ENCODE data around the gene TYW5. TPM values are rescaled to one million over a fixed set of nuclear protein-coding genes. Genes with fewer than 3 reads are reported as not detected.
A peak's percentile ranks its signal among the peaks of the same experiment; 100 is the strongest.

TYW5 gene
- polyA plus RNA-seq, 1 of the 3 experiments (the other 2 are of a cell fraction), result 3.6 TPM

- TF ChIP-seq TAF1 (IDR thresholded peaks at IDR 0.05; ENCODE audit: borderline replicate concordance, low read depth, low read length) (peak; percentile 58), USF1 (IDR thresholded peaks at IDR 0.05; ENCODE audit: borderline replicate concordance, low read depth) (no peak), RAD21 (IDR thresholded peaks at IDR 0.05; ENCODE audit: low read length) (no peak), JUND (IDR thresholded peaks at IDR 0.05) (no peak), TEAD4 (IDR thresholded peaks at IDR 0.05; ENCODE audit: borderline replicate concordance, insufficient read depth) (0 out of 2 replicates have a peak, but pooled peaks have one; percentile 13), MEF2A (IDR thresholded peaks at IDR 0.05; ENCODE audit: borderline replicate concordance, low read depth) (no peak), REST (IDR thresholded peaks at IDR 0.05; ENCODE audit: low read depth, low read length) (no peak)
Measured at GRCh38 chr2:199911052-199911876, 44.0 kb downstream of the TYW5 start, which contains the start of gene C2orf69 (continued).

- Histone ChIP-seq H3K9me2 (no peaks in the 10 kb centered on the region), H3K4me3 (ENCODE audit: low read depth in 2 of 2, low read length in 1 of 2) (peak overlapping the region in 1 of 2 experiments; percentile 94; a peak in 3 of 4 replicates), H2AFZ (ENCODE audit: low read depth) (peak overlapping the region; percentile 97), H3K79me2 (ENCODE audit: insufficient read depth) (peaks cover 36% of the 10 kb centered on the region), H3K4me1 (ENCODE audit: control insufficient read depth in 1 of 2, insufficient read depth in 2 of 2, low read depth in 1 of 2, low read length in 1 of 2) (peaks cover 3 to 4% of the 10 kb centered on the region in 2 experiments; a peak in 3 of 4 replicates), H3K27me3 (ENCODE audit: insufficient read depth) (no peaks in the 10 kb centered on the region), H3K9me3 (no peaks in the 10 kb centered on the region), H4K20me1 (ENCODE audit: insufficient read depth) (peaks cover 16% of the 10 kb centered on the region), H3F3A (replicated peaks; ENCODE audit: insufficient read depth) (peaks cover 9% of the 10 kb centered on the region), H3K27ac (ENCODE audit: low read depth in 2 of 2, low read length in 1 of 2) (peak overlapping the region; percentile 48 to 50; a peak in 3 of 4 replicates), H3K9ac (peak overlapping the region; percentile 36; the same call in 1 of the 2 replicates), H3K4me2 (peak overlapping the region; percentile 89), H3K36me3 (replicated peaks in 1 of 2; ENCODE audit: control insufficient read depth in 1 of 2, insufficient read depth in 2 of 2, low read length in 1 of 2) (peaks cover 0 to 7% of the 10 kb centered on the region in 2 experiments)
- CTCF ChIA-PET, result no interaction called here
- POLR2A ChIA-PET, result no interaction called here
- no peak for TF ChIP-seq POLR2AphosphoS5 (IDR thresholded peaks at IDR 0.05; ENCODE audit: low read depth, low read length)
- TF ChIP-seq SIN3A (IDR thresholded peaks at IDR 0.05; ENCODE audit: borderline replicate concordance, low read depth, low read length), result no peak
- TF ChIP-seq MEF2A (IDR thresholded peaks at IDR 0.05; ENCODE audit: borderline replicate concordance, low read depth), result no peak
- TF ChIP-seq RXRA (IDR thresholded peaks at IDR 0.05; ENCODE audit: borderline replicate concordance, low read depth), result no peak
- no peak for TF ChIP-seq JUND (IDR thresholded peaks at IDR 0.05)
- TF ChIP-seq USF1 (IDR thresholded peaks at IDR 0.05; ENCODE audit: borderline replicate concordance, low read depth), result no peak
- TF ChIP-seq TAF1 (IDR thresholded peaks at IDR 0.05; ENCODE audit: borderline replicate concordance, low read depth, low read length), result no peak
- no peak for TF ChIP-seq GABPA (IDR thresholded peaks at IDR 0.05; ENCODE audit: low read depth)
- TF ChIP-seq RFX5 (IDR thresholded peaks at IDR 0.05; ENCODE audit: low read length), result no peak
- 52% methylated on average over 18 of the region's 18 CpGs for WGBS (ENCODE audit: low lambda C conversion rate)
- DNase-seq, result no peak
Measured at GRCh38 chr2:199910338-199911051, 44.8 kb downstream of the TYW5 start.
